Kidney (tissue), 14 donors: Measurements from ENCODE around the gene RP2. TPM values are rescaled to one million over a fixed set of nuclear protein-coding genes. Genes with fewer than 3 reads are reported as not detected.

ENCODE experiments used
- DNase-seq, 5 donors: peaks; one replicate each; pipeline ENCODE4 v3.0.0-alpha.2; 2013 to 2020
- FAIRE-seq: peaks from 2 replicates; lab custom pipeline; 2012; peaks lifted over from hg19 to GRCh38; lab: Jason Lieb, UNC
- H3K27ac ChIP-seq, 2 donors: one replicate each; pipeline ENCODE4 v1.7.0; 2013; ENCODE audit warnings: low read depth in 2 of 2, low read length in 2 of 2, inconsistent platforms in 1 of 2
- H3K27me3 ChIP-seq: one replicate; pipeline ENCODE4 v1.7.1; 2013; ENCODE audit warnings: low read length, inconsistent platforms; ENCODE audit not compliant: control insufficient read depth, insufficient read depth
- H3K36me3 ChIP-seq, 3 donors: one replicate each; pipeline versions ENCODE4 v1.7.0 to v1.7.1; 2013; ENCODE audit warnings: low read length in 3 of 3, control low read depth in 1 of 3, inconsistent platforms in 1 of 3; ENCODE audit not compliant: insufficient read depth in 3 of 3, control insufficient read depth in 2 of 3
- H3K4me1 ChIP-seq, 3 donors: one replicate each; pipeline versions ENCODE4 v1.7.0 to v1.7.1; 2013; ENCODE audit warnings: low read length in 3 of 3, inconsistent platforms in 1 of 3, low read depth in 1 of 3; ENCODE audit not compliant: control insufficient read depth in 2 of 3, insufficient read depth in 2 of 3
- H3K4me3 ChIP-seq, 3 donors: one replicate each; pipeline versions ENCODE4 v1.7.0 to v1.8.1; 2013; ENCODE audit warnings: low read length in 3 of 3, control low read depth in 1 of 3, inconsistent platforms in 1 of 3
- H3K9ac ChIP-seq, 3 donors: one replicate each; pipeline versions ENCODE4 v1.7.0 to v1.7.1; 2013; ENCODE audit warnings: low read length in 3 of 3, control low read depth in 1 of 3, inconsistent platforms in 1 of 3
- H3K9me3 ChIP-seq, 3 donors: one replicate each; pipeline versions ENCODE4 v1.7.0 to v1.7.1; 2013; ENCODE audit warnings: low read length in 3 of 3, control low read depth in 1 of 3, inconsistent platforms in 1 of 3; ENCODE audit not compliant: control insufficient read depth in 2 of 3, insufficient read depth in 1 of 3
- intact Hi-C: fragments of 100-400 bp; cut with DNase I; formaldehyde crosslinking; loops from one replicate; pipeline ENCODE4 v1.11.1; 2022
- polyA plus RNA-seq: library from polyadenylated mRNA; stranded (reverse); fragments of 350-450 nt; fragmentation: Illumina TruSeq; extraction: RNeasy Lipid Tissue Mini Kit (QIAGEN cat#74804); gene quantifications from one replicate; pipeline ENCODE4 v1.2.3, GENCODE V29; 2014; ENCODE audit warnings: low read depth, low replicate concordance; ENCODE audit not compliant: insufficient read depth
- total RNA-seq: library from RNA; stranded (reverse); fragmentation: NEBNext Ultra II Directional; extraction: Animal tissue kit (Norgen Biotek cat#: 25700); gene quantifications from one replicate; pipeline ENCODE4 v1.2.1, GENCODE V29; 2021
- TF ChIP-seq, protein P1 (sequence below): IDR thresholded peaks from 3 replicates; pipeline ENCODE4 v1.5.1; 2012; ENCODE audit warnings: mild to moderate bottlenecking, moderate library complexity, borderline replicate concordance; ENCODE audit not compliant: insufficient read depth; ENCODE audit errors: extremely low read depth
- donor health status: control.
- donor health status: control.
- donor health status: control.
- donor health status: control.
- donor health status: control.
- donor health status: DM: yes; HTN: yes; CAD: no.
- donor health status: Normal renal cell carcinoma (clear cell type).

RP2 gene
- total and polyA plus RNA-seq, 2 donors from 2014 or later, result 2.8 to 10.0 TPM

DNA sequence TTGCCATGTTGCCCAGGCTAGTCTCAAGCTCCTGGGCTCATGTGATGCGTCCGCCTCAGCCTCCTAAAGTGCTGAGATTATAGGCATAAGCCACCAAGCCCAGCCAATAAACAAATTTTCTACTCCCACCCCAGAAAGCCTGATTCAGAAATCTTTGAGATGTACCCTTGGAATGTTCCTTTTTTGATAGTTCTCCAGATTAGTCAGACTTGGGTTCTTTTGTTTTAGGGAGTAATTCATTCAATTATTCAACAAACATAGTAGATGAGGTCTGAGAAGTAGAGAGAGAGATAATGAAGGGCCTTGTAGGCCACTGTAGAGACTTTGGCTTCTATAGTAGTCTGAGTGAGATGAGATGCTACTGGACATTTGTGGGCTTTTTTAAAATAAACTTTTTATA, 27.8 kb downstream of the RP2 start:
- no peaks in the 10 kb centered on the region for H3K4me1 ChIP-seq
- FAIRE-seq (no peak), DNase-seq (no peak)
- TF ChIP-seq, protein P1, sequence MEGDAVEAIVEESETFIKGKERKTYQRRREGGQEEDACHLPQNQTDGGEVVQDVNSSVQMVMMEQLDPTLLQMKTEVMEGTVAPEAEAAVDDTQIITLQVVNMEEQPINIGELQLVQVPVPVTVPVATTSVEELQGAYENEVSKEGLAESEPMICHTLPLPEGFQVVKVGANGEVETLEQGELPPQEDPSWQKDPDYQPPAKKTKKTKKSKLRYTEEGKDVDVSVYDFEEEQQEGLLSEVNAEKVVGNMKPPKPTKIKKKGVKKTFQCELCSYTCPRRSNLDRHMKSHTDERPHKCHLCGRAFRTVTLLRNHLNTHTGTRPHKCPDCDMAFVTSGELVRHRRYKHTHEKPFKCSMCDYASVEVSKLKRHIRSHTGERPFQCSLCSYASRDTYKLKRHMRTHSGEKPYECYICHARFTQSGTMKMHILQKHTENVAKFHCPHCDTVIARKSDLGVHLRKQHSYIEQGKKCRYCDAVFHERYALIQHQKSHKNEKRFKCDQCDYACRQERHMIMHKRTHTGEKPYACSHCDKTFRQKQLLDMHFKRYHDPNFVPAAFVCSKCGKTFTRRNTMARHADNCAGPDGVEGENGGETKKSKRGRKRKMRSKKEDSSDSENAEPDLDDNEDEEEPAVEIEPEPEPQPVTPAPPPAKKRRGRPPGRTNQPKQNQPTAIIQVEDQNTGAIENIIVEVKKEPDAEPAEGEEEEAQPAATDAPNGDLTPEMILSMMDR, result no peak
- H3K27me3 ChIP-seq, result no peaks in the 10 kb centered on the region
- no peaks in the 10 kb centered on the region for H3K9me3 ChIP-seq
- intact Hi-C loops, result no loop called here
- no peak overlapping the region for H3K9ac ChIP-seq
- H3K36me3 ChIP-seq, result no peaks in the 10 kb centered on the region
- H3K27ac ChIP-seq, result no peak overlapping the region
- H3K4me3 ChIP-seq, result no peak overlapping the region

DNA sequence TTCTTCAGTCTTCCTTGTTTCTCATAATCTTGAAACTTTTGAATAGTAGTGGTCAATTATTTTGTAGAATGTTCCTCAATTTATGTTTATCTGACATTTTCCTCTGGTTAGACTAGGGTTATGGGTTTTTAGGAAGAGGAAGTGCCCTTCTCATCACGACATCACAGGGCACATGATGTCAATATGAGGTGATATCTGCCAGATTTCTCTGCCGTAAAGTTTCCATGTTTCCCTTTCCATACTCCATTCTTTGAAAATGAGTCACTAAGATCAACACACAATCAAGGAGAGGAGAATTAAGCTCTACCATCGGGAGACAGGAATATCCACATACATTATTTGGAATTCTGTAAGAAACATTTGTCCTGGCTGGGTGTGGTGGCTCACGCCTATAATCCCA, 28.4 kb downstream of the RP2 start:
- intact Hi-C loops, result no loop called here
- DNase-seq (no peak), FAIRE-seq (no peak)
- H3K9me3 ChIP-seq, result no peaks in the 10 kb centered on the region
- H3K27me3 ChIP-seq, result no peaks in the 10 kb centered on the region
- TF ChIP-seq, protein P1, result no peak
- H3K4me3 ChIP-seq, result no peak overlapping the region
- no peaks in the 10 kb centered on the region for H3K4me1 ChIP-seq
- no peak overlapping the region for H3K27ac ChIP-seq
- no peaks in the 10 kb centered on the region for H3K36me3 ChIP-seq
- H3K9ac ChIP-seq, result no peak overlapping the region

DNA sequence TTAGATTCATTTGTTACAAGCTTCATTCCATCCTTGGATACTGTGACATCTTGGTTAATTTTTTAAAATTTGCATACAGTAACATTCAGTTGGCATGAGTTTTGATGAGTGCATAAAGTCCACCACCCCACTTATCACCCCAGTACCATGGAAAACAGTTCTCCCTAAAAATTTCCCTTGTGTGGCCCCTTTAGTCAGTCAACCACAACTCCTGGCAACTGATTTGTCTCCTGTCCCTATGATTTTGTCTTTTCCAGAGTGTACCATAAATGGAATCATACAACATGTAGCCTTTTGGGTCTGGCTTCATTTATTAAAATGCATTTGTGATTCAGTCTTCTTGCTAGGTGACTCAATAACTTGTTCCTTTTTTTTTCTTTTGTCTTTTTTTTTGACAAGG, 29.9 kb downstream of the RP2 start:
- DNase-seq, result no peak
- TF ChIP-seq, protein P1, result no peak
- H3K4me3 ChIP-seq, result no peak overlapping the region

DNA sequence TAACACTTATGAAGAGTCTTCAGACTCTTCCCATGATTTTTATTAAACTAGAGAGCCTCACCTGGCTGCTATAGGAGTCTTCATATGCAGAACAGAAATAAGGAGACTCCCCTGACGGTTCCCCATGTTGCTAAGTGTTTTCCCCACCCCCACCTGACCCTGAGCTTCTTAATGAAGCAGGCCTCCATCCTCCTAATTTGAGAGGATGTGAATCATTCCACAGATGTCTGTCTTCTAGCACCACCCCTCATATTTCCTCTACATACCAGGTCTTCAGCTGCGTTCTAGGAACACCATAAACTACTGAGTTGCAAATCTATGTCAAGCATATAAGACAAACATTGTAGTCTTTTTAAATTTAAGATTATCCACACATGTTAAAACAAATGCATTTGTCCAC, 36.9 kb downstream of the RP2 start:
- Histone ChIP-seq H3K4me1 (no peaks in the 10 kb centered on the region), H3K9ac (no peak overlapping the region), H3K36me3 (no peaks in the 10 kb centered on the region), H3K4me3 (no peak overlapping the region), H3K27ac (no peak overlapping the region), H3K9me3 (no peaks in the 10 kb centered on the region), H3K27me3 (no peaks in the 10 kb centered on the region)
- DNase-seq, result no peak
- intact Hi-C loops, result no loop called here
- TF ChIP-seq, protein P1, result no peak
- FAIRE-seq, result no peak

More for the DNA sequence above, 29.9 kb downstream of the RP2 start:
- Histone ChIP-seq H3K27me3 (no peaks in the 10 kb centered on the region), H3K36me3 (no peaks in the 10 kb centered on the region), H3K9ac (no peak overlapping the region), H3K27ac (no peak overlapping the region), H3K9me3 (no peaks in the 10 kb centered on the region), H3K4me1 (no peaks in the 10 kb centered on the region)
- intact Hi-C loops, result no loop called here
- no peak for FAIRE-seq
